ENCODE measurements around the gene ADAMTSL5.

The ADAMTSL5 gene

GRCh38 chr19:1469255-1470054, 43.4 kb downstream of the ADAMTSL5 start:
- no peaks in the 10 kb centered on the region for H3F3A ChIP-seq (ENCODE audit: insufficient read depth)
- H3K27me3 ChIP-seq (ENCODE audit: low read length): no peaks in the 10 kb centered on the region
- H3K4me3 ChIP-seq (ENCODE audit: insufficient read depth, low read length, poor library complexity, severe bottlenecking): no peak overlapping the region
- no peak overlapping the region for H3K4me2 ChIP-seq (ENCODE audit: low read depth, low read length, poor library complexity, severe bottlenecking)
- H2AFZ ChIP-seq (ENCODE audit: low read depth, low read length, severe bottlenecking): no peak overlapping the region
- H4K20me1 ChIP-seq (ENCODE audit: low read depth, low read length): peaks cover 3% of the 10 kb centered on the region; the same call in 1 of the 2 replicates
- no peak overlapping the region for H3K9ac ChIP-seq (ENCODE audit: low read length)
- no peaks in the 10 kb centered on the region for H3K79me2 ChIP-seq (ENCODE audit: insufficient read depth, low read length)
- H3K9me2 ChIP-seq (replicated peaks; ENCODE audit: insufficient read depth, low read length): no peaks in the 10 kb centered on the region
- no peaks in the 10 kb centered on the region for H3K9me3 ChIP-seq (ENCODE audit: insufficient read depth, low read length)
- no peaks in the 10 kb centered on the region for H3K36me3 ChIP-seq (ENCODE audit: low read length)
- no peak overlapping the region for H3K27ac ChIP-seq (ENCODE audit: low read depth, low read length)
- TF ChIP-seq CTCF (IDR thresholded peaks at IDR 0.05; ENCODE audit: insufficient read depth, low read length, poor library complexity, severe bottlenecking) (no peak), EZH2phosphoT487 (conservative IDR thresholded peaks at IDR 0.05; ENCODE audit: low read length) (no peak)

DNA sequence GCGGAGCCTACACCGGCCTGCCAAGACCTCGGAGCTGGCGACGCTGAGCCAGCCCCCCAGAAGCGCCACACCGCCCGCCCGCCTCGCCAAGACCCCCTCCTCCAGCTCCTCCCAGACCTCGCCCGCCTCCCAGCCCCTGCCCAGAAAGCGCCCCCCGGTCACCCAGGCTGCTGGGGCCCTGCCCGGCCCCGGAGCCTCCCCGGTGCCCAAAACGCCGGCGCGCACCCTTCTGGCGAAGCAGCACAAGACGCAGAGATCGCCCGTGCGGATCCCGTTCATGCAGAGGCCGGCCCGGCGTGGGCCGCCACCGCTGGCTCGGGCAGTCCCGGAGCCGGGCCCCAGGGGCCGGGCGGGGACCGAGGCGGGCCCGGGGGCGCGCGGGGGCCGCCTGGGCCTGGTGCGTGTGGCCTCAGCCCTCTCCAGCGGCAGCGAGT, 44.0 kb downstream of the ADAMTSL5 start:
- Histone ChIP-seq H3K9me3 (ENCODE audit: insufficient read depth, low read length) (no peaks in the 10 kb centered on the region), H3K27ac (ENCODE audit: low read depth, low read length) (no peak overlapping the region), H3K9me2 (replicated peaks; ENCODE audit: insufficient read depth, low read length) (no peaks in the 10 kb centered on the region), H4K20me1 (ENCODE audit: low read depth, low read length) (peaks cover 3% of the 10 kb centered on the region; the same call in 1 of the 2 replicates), H3K36me3 (ENCODE audit: low read length) (no peaks in the 10 kb centered on the region), H2AFZ (ENCODE audit: low read depth, low read length, severe bottlenecking) (no peak overlapping the region), H3K27me3 (ENCODE audit: low read length) (no peaks in the 10 kb centered on the region), H3K9ac (ENCODE audit: low read length) (no peak overlapping the region), H3K4me2 (ENCODE audit: low read depth, low read length, poor library complexity, severe bottlenecking) (no peak overlapping the region), H3F3A (ENCODE audit: insufficient read depth) (no peaks in the 10 kb centered on the region), H3K4me3 (ENCODE audit: insufficient read depth, low read length, poor library complexity, severe bottlenecking) (no peak overlapping the region), H3K79me2 (ENCODE audit: insufficient read depth, low read length) (no peaks in the 10 kb centered on the region)
- TF ChIP-seq EZH2phosphoT487 (conservative IDR thresholded peaks at IDR 0.05; ENCODE audit: low read length): no peak
- TF ChIP-seq CTCF (IDR thresholded peaks at IDR 0.05; ENCODE audit: insufficient read depth, low read length, poor library complexity, severe bottlenecking): no peak

- no peaks in the 10 kb centered on the region for H3K9me3 ChIP-seq (ENCODE audit: insufficient read depth, low read length)
- H3K9ac ChIP-seq (ENCODE audit: low read length): no peak overlapping the region
- H3F3A ChIP-seq (ENCODE audit: insufficient read depth): no peaks in the 10 kb centered on the region
- no peaks in the 10 kb centered on the region for H3K9me2 ChIP-seq (replicated peaks; ENCODE audit: insufficient read depth, low read length)
- no peak overlapping the region for H3K27ac ChIP-seq (ENCODE audit: low read depth, low read length)
- H3K27me3 ChIP-seq (ENCODE audit: low read length): no peaks in the 10 kb centered on the region
- H2AFZ ChIP-seq (ENCODE audit: low read depth, low read length, severe bottlenecking): no peak overlapping the region
- no peaks in the 10 kb centered on the region for H3K36me3 ChIP-seq (ENCODE audit: low read length)
- H3K4me3 ChIP-seq (ENCODE audit: insufficient read depth, low read length, poor library complexity, severe bottlenecking): no peak overlapping the region
- H3K4me2 ChIP-seq (ENCODE audit: low read depth, low read length, poor library complexity, severe bottlenecking): no peak overlapping the region
- peaks cover 3% of the 10 kb centered on the region; the same call in 1 of the 2 replicates for H4K20me1 ChIP-seq (ENCODE audit: low read depth, low read length)
- TF ChIP-seq CTCF (IDR thresholded peaks at IDR 0.05; ENCODE audit: insufficient read depth, low read length, poor library complexity, severe bottlenecking): no peak
- no peak for TF ChIP-seq EZH2phosphoT487 (conservative IDR thresholded peaks at IDR 0.05; ENCODE audit: low read length)
- no peaks in the 10 kb centered on the region for H3K79me2 ChIP-seq (ENCODE audit: insufficient read depth, low read length)
Measured at GRCh38 chr19:1468274-1468820, 44.5 kb downstream of the ADAMTSL5 start.

Data from SU-DHL-6 (cell line).